Astrocyte of the spinal cord (primary cell): ENCODE data around the gene USH2A.
"Not testable (repeated sequence)": the region's sequence is repeated elsewhere in the genome, so short reads cannot be mapped to it uniquely, and the experiment has no call there.

ENCODE experiments used
- DNase-seq: peaks from one replicate; pipeline ENCODE4 v3.0.0; 2011; ENCODE audit warnings: low read depth, low spot score
- H3K4me3 ChIP-seq: 2 replicates; pipeline ENCODE4 v1.5.1; 2011; ENCODE audit warnings: low read depth, mild to moderate bottlenecking, low read length, moderate library complexity
- in situ Hi-C: cut with HindIII; loops from 2 replicates; pipeline ENCODE4 v1.10.0; 2017; ENCODE audit warnings: low sequenced_read_pairs
- TF ChIP-seq, protein P1 (sequence below): IDR thresholded peaks from 2 replicates; pipeline ENCODE4 v1.5.1; 2012; ENCODE audit warnings: low read depth, mild to moderate bottlenecking, low read length, inconsistent platforms

The USH2A gene

DNA sequence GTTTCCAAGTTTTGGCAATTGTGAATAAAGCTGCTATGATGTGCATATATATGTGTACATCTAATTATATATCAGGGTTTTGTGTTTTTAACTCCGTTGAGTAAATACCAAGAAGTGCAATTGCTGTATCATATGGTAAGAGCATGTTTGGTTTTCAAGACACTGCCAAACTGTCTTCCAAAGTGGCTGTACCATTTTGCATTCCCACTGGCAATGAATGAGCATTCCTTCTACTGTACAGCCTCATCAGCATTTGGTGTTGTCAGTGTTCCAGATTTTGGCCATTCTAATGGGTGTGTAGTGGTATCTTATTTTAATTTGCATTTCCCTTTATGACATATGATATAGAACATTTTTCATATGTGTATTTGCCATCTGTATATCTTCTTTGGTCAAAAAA is 246.3 kb downstream of the USH2A start:
- no peak overlapping the region for H3K4me3 ChIP-seq
- DNase-seq: no peak
- in situ Hi-C loops: no loop called here
- TF ChIP-seq, protein P1, sequence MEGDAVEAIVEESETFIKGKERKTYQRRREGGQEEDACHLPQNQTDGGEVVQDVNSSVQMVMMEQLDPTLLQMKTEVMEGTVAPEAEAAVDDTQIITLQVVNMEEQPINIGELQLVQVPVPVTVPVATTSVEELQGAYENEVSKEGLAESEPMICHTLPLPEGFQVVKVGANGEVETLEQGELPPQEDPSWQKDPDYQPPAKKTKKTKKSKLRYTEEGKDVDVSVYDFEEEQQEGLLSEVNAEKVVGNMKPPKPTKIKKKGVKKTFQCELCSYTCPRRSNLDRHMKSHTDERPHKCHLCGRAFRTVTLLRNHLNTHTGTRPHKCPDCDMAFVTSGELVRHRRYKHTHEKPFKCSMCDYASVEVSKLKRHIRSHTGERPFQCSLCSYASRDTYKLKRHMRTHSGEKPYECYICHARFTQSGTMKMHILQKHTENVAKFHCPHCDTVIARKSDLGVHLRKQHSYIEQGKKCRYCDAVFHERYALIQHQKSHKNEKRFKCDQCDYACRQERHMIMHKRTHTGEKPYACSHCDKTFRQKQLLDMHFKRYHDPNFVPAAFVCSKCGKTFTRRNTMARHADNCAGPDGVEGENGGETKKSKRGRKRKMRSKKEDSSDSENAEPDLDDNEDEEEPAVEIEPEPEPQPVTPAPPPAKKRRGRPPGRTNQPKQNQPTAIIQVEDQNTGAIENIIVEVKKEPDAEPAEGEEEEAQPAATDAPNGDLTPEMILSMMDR: no peak

DNA sequence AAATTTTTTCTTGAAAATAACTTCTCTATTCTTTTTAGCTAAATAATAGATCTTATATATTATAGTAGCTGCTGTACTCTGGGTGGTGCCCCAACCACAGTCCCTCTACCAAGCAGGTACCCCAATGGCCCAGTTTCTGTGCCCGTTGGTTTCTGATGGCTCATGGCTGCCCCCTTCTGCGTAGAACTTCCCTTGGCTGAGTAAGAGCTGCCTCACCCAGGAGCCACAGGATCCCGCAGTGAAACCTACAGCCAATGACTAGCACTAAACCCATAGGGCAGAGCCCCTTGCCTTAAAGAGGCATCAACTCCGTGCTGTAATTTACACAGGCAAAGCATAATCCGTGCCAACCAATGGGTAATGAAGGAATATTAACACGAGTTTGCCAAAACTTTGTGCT is 247.5 kb downstream of the USH2A start:
- H3K4me3 ChIP-seq: no peak overlapping the region
- in situ Hi-C loops: no loop called here
- no peak for DNase-seq
- TF ChIP-seq, protein P1: no peak

DNA sequence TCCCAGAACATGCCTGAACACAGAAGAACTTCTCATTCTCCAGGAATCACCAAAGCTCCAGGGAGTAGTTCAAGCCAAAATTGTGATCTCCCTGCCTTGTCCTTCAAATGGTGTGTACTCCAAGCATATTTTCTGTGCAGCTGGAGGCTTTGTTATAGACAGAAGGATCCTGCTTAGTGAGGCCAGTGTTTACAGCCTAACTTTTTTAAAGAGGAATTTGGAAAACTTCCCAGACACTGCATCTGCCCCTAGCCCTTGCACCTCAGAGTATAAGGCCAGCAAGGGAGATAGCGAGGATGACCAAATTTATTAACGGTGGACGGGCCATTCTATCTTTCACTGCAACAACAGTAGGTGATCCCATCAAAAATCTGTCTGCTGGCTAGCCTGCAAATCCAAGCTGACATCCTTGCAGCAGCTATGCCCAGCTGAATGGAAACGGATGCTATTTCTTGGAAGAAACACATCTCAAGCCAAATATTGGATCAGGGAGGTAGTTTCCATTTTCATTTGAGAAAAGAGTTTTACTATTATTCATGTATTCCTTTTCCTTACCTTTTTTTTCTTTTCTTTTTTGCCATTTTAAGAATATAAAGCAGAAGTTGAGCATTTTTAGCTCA is 249.8 kb downstream of the USH2A start:
- in situ Hi-C loops: no loop called here
- no peak overlapping the region for H3K4me3 ChIP-seq
- DNase-seq: no peak
- TF ChIP-seq, protein P1: no peak

DNA sequence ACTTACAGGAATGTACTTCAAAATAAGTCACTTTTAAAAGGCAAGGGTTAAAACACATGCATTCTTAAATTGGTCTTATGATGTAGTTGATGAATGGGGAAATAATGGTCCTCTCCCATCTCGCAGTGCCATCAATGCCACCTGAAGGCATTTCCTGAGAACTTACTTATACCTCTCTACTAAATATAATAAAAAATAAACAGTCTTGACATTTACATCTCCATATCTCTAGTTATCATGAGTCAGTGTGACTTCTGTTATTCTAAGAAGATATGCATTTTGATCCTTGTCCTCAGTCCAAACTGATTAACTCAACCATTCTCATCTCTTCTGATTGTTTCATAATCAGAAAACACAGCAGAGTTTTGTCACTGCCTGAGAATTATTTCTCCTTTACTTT is 253.9 kb downstream of the USH2A start:
- H3K4me3 ChIP-seq: no peak overlapping the region
- TF ChIP-seq, protein P1: no peak
- DNase-seq: no peak
- in situ Hi-C loops: no loop called here

DNA sequence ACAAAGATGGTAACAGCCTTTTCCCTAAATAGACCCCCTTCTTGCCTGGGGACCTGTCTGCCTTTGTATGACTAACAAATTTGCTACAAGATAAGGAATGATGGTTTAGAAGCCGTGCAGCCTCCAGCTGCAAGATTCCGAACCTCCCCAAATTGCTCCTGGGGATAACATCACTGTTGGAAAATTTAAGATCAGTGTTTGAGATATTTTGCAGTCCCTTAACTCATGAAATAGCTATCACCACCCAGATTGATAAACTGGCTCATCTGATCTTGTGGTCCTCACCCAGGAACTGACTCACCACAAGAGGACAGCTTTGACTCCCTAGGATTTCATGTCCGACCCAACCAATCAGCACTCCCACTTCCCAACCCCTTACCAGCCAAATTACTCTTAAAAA is 254.7 kb downstream of the USH2A start:
- in situ Hi-C loops: no loop called here
- no peak for DNase-seq
- TF ChIP-seq, protein P1: no peak
- no peak overlapping the region for H3K4me3 ChIP-seq

DNA sequence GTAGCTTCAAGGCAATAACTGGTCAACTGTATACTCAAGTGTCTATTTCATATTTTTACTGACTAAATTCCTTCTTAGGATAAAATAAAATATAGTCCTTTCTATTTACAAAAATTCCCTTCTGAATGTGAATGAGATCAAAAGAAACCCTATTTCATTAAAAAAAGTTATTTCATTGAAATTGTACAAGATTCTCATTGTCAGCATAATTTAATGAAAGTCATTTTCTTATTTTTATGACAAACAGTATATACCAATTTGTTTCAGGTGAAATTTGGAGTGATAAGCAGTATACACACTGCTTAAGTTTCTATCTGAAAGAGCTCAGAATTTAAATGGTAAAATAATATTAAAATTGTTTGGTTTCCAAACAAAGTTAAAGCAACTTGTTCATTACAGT is 269.2 kb downstream of the USH2A start:
- no peak for DNase-seq
- no peak overlapping the region for H3K4me3 ChIP-seq
- in situ Hi-C loops: no loop called here
- TF ChIP-seq, protein P1: no peak

DNA sequence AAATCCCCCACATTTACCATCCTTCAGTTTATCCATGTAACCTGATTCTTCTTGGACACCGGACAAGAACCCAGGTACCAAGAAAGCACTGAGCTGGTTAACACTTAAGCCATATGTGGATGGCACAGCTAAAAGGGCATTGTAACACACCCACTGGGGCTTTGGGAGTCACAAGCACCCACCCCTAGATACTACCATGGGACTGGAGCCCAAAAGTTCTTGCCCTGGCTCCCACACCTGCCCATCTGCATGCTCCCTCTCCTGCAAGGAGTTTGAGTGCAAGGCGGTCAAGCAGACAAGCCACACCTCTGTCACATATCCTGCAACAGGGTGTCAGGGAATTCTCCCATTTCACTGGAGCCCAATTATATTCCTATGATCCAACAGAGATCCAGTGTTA is 270.1 kb downstream of the USH2A start:
- in situ Hi-C loops: no loop called here
- TF ChIP-seq, protein P1: no peak
- no peak for DNase-seq
- H3K4me3 ChIP-seq: no peak overlapping the region

DNA sequence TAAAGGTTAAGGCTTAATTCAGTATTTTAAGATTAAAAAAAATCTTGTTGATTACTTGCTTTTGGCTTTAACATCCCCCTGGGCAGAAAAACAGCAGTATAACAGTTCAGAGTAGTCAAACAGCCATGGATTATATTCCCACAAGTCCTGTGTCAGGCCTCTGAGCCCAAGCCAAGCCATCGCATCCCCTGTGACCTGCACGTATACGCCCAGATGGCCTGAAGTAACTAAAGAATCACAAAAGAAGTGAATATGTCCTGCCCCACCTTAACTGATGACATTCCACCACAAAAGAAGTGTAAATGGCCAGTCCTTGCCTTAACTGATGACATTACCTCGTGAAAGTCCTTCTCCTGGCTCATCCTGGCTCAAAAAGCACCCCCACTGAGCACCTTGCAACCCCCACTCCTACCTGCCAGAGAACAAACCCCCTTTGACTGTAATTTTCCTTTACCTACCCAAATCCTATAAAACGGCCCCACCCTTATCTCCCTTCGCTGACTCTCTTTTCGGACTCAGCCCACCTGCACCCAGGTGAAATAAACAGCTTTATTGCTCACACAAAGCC is 277.7 kb downstream of the USH2A start:
- DNase-seq, in situ Hi-C loops, H3K4me3 ChIP-seq: not testable (repeated sequence)
